Skeletal muscle tissue (tissue), 4 donors: Measurements from ENCODE around the gene SRP68. TPM values are rescaled to one million over a fixed set of nuclear protein-coding genes. Genes with fewer than 3 reads are reported as not detected.

Experiments used
- H3K27ac ChIP-seq: one replicate; pipeline ENCODE4 v1.7.0; 2013; ENCODE audit warnings: mild to moderate bottlenecking, low read depth, low read length, inconsistent platforms
- H3K27me3 ChIP-seq, 3 donors: one replicate each; pipeline ENCODE4 v1.7.0; 2013; ENCODE audit warnings: low read length in 3 of 3; ENCODE audit not compliant: control insufficient read depth in 3 of 3, insufficient read depth in 3 of 3
- H3K36me3 ChIP-seq, 3 donors: one replicate each; pipeline ENCODE4 v1.7.0; 2013; ENCODE audit warnings: low read length in 3 of 3; ENCODE audit not compliant: control insufficient read depth in 3 of 3, insufficient read depth in 3 of 3
- H3K4me1 ChIP-seq, 3 donors: one replicate each; pipeline ENCODE4 v1.7.0; 2013; ENCODE audit warnings: low read length in 3 of 3, mild to moderate bottlenecking in 3 of 3; ENCODE audit not compliant: control insufficient read depth in 3 of 3, insufficient read depth in 3 of 3
- H3K4me3 ChIP-seq, 3 donors: one replicate each; pipeline ENCODE4 v1.7.0; 2013; ENCODE audit warnings: low read length in 3 of 3
- H3K9ac ChIP-seq, 3 donors: one replicate each; pipeline ENCODE4 v1.7.0; 2013; ENCODE audit warnings: low read length in 3 of 3, mild to moderate bottlenecking in 3 of 3, moderate library complexity in 2 of 3, low read depth in 1 of 3
- H3K9me3 ChIP-seq, 3 donors: one replicate each; pipeline ENCODE4 v1.7.0; 2013; ENCODE audit warnings: low read length in 3 of 3; ENCODE audit not compliant: control insufficient read depth in 3 of 3
- total RNA-seq: library from RNA; depleted of rRNA; stranded (reverse); fragments of >200 nt; gene quantifications from one replicate; pipeline ENCODE4 v1.2.3, GENCODE V29; 2014
- donor health status: Osteomylitis.

Gene SRP68
- total RNA-seq, 1 donor from 2014 or later: 41.8 TPM

- Histone ChIP-seq H3K4me1 (peaks cover 6 to 7% (median 6%) of the 10 kb centered on the region in 3 donors), H3K27me3 (peaks cover 0 to 9% (median 9%) of the 10 kb centered on the region in 3 donors), H3K4me3 (no peak overlapping the region), H3K9ac (no peak overlapping the region), H3K36me3 (no peaks in the 10 kb centered on the region), H3K27ac (no peak overlapping the region), H3K9me3 (no peaks in the 10 kb centered on the region)
Observed at GRCh38 chr17:76009969-76010661, 62.2 kb downstream of the SRP68 start.

GRCh38 chr17:76009447-76009846 is 62.9 kb downstream of the SRP68 start:
- Histone ChIP-seq H3K4me3 (no peak overlapping the region), H3K27me3 (peaks cover 0 to 3% (median 2%) of the 10 kb centered on the region in 3 donors), H3K9me3 (no peaks in the 10 kb centered on the region), H3K36me3 (no peaks in the 10 kb centered on the region), H3K9ac (no peak overlapping the region), H3K27ac (no peak overlapping the region), H3K4me1 (peaks cover 5 to 13% (median 5%) of the 10 kb centered on the region in 3 donors)

- peaks cover 0 to 13% (median 3%) of the 10 kb centered on the region in 3 donors for H3K4me1 ChIP-seq
- no peak overlapping the region for H3K27ac ChIP-seq
- no peak overlapping the region for H3K4me3 ChIP-seq
- no peaks in the 10 kb centered on the region for H3K36me3 ChIP-seq
- H3K27me3 ChIP-seq: no peaks in the 10 kb centered on the region
- H3K9me3 ChIP-seq: no peaks in the 10 kb centered on the region
- no peak overlapping the region for H3K9ac ChIP-seq
Observed at GRCh38 chr17:76008630-76009425, 63.5 kb downstream of the SRP68 start.

- no peak overlapping the region for H3K27ac ChIP-seq
- H3K9me3 ChIP-seq: no peaks in the 10 kb centered on the region
- no peak overlapping the region for H3K4me3 ChIP-seq
- H3K9ac ChIP-seq: no peak overlapping the region
- H3K4me1 ChIP-seq: peaks cover 0 to 13% (median 3%) of the 10 kb centered on the region in 3 donors
- H3K27me3 ChIP-seq: no peaks in the 10 kb centered on the region
- peaks cover 0 to 3% (median 0%) of the 10 kb centered on the region in 3 donors for H3K36me3 ChIP-seq
Observed at GRCh38 chr17:76008208-76008607, 64.1 kb downstream of the SRP68 start.

- H3K9ac ChIP-seq: no peak overlapping the region
- H3K9me3 ChIP-seq: no peaks in the 10 kb centered on the region
- H3K27me3 ChIP-seq: no peaks in the 10 kb centered on the region
- peaks cover 0 to 3% (median 0%) of the 10 kb centered on the region in 3 donors for H3K36me3 ChIP-seq
- no peak overlapping the region for H3K4me3 ChIP-seq
- no peak overlapping the region for H3K27ac ChIP-seq
- H3K4me1 ChIP-seq: peaks cover 0 to 13% (median 3%) of the 10 kb centered on the region in 3 donors
Observed at GRCh38 chr17:76007850-76008165, 64.5 kb downstream of the SRP68 start.

GRCh38 chr17:76007131-76007849 is 65.0 kb downstream of the SRP68 start:
- no peaks in the 10 kb centered on the region for H3K27me3 ChIP-seq
- peaks cover 0 to 3% (median 0%) of the 10 kb centered on the region in 3 donors for H3K36me3 ChIP-seq
- H3K4me1 ChIP-seq: peaks cover 0 to 13% (median 3%) of the 10 kb centered on the region in 3 donors
- no peak overlapping the region for H3K4me3 ChIP-seq
- no peaks in the 10 kb centered on the region for H3K9me3 ChIP-seq
- H3K9ac ChIP-seq: no peak overlapping the region
- no peak overlapping the region for H3K27ac ChIP-seq

GRCh38 chr17:76005263-76006149 is 66.8 kb downstream of the SRP68 start:
- no peaks in the 10 kb centered on the region for H3K27me3 ChIP-seq
- H3K4me1 ChIP-seq: peaks cover 0 to 13% (median 3%) of the 10 kb centered on the region in 3 donors
- H3K4me3 ChIP-seq: no peak overlapping the region
- no peaks in the 10 kb centered on the region for H3K9me3 ChIP-seq
- no peak overlapping the region for H3K27ac ChIP-seq
- H3K36me3 ChIP-seq: peaks cover 0 to 10% (median 0%) of the 10 kb centered on the region in 3 donors
- H3K9ac ChIP-seq: peak overlapping the region in 1 of 3 donors; percentile 19

GRCh38 chr17:76004750-76005262 is 67.5 kb downstream of the SRP68 start:
- Histone ChIP-seq H3K9me3 (no peaks in the 10 kb centered on the region), H3K27me3 (no peaks in the 10 kb centered on the region), H3K27ac (no peak overlapping the region), H3K36me3 (peaks cover 0 to 10% (median 0%) of the 10 kb centered on the region in 3 donors), H3K4me3 (no peak overlapping the region), H3K9ac (peak overlapping the region in 1 of 3 donors; percentile 19), H3K4me1 (peaks cover 0 to 13% (median 3%) of the 10 kb centered on the region in 3 donors)

- H3K36me3 ChIP-seq: peaks cover 0 to 10% (median 0%) of the 10 kb centered on the region in 3 donors
- H3K4me3 ChIP-seq: no peak overlapping the region
- H3K27me3 ChIP-seq: no peaks in the 10 kb centered on the region
- H3K9ac ChIP-seq: no peak overlapping the region
- H3K27ac ChIP-seq: no peak overlapping the region
- H3K9me3 ChIP-seq: no peaks in the 10 kb centered on the region
- peaks cover 0 to 13% (median 3%) of the 10 kb centered on the region in 3 donors for H3K4me1 ChIP-seq
Observed at GRCh38 chr17:76003915-76004314, 68.4 kb downstream of the SRP68 start.
